Measurements from ENCODE around the gene SOCS6. TPM values are rescaled to one million over a fixed set of nuclear protein-coding genes. Genes with fewer than 3 reads are reported as not detected.

The SOCS6 gene
- total RNA-seq, 1 experiment from 2014 or later, result 15.5 TPM

DNA sequence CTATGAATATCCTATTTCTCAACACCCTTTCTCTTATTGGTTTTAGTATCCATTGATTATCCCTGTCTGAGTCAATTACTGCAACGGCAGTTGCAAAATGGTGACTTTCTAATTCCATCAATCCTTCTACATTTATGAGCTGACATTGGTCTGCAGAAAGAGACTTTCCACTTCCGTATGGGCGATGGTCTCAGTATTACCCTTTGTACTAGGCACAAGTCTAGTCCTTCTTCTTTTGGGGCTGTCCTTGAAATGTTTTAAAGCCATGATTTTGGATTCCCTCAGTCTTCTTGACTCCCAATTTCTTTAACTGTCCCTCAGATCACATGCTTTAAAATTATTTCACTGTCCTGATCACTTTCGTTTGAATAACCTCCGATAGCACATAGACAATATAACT is 32.7 kb upstream of the SOCS6 start:
- Histone ChIP-seq H3K9me3 (ENCODE audit: low read depth, low read length, poor library complexity, severe bottlenecking) (no peaks in the 10 kb centered on the region), H3K36me3 (ENCODE audit: insufficient read depth, low read length, poor library complexity, severe bottlenecking) (no peaks in the 10 kb centered on the region), H3K4me3 (ENCODE audit: low read depth, low read length, poor library complexity, severe bottlenecking) (no peak overlapping the region), H3K4me1 (ENCODE audit: insufficient read depth, low read length, poor library complexity, severe bottlenecking) (peaks cover 23% of the 10 kb centered on the region), H3K27ac (ENCODE audit: low read depth, low read length, poor library complexity, severe bottlenecking) (no peak overlapping the region), H3K27me3 (replicated peaks; ENCODE audit: insufficient read depth, low read depth, low read length, poor library complexity) (peaks cover 9% of the 10 kb centered on the region)
- TF ChIP-seq EZH2 (IDR thresholded peaks at IDR 0.05; ENCODE audit: borderline replicate concordance, low read depth, low read length, poor library complexity, severe bottlenecking), result no peak
- TF ChIP-seq, protein P1, sequence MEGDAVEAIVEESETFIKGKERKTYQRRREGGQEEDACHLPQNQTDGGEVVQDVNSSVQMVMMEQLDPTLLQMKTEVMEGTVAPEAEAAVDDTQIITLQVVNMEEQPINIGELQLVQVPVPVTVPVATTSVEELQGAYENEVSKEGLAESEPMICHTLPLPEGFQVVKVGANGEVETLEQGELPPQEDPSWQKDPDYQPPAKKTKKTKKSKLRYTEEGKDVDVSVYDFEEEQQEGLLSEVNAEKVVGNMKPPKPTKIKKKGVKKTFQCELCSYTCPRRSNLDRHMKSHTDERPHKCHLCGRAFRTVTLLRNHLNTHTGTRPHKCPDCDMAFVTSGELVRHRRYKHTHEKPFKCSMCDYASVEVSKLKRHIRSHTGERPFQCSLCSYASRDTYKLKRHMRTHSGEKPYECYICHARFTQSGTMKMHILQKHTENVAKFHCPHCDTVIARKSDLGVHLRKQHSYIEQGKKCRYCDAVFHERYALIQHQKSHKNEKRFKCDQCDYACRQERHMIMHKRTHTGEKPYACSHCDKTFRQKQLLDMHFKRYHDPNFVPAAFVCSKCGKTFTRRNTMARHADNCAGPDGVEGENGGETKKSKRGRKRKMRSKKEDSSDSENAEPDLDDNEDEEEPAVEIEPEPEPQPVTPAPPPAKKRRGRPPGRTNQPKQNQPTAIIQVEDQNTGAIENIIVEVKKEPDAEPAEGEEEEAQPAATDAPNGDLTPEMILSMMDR (conservative IDR thresholded peaks at IDR 0.05; ENCODE audit: low read depth, low read length), result no peak
- BruUV-seq (replicated peaks), result no TSS peak
- no peak for DNase-seq (ENCODE audit: low spot score)
- intact Hi-C loops (cut with micrococcal nuclease; ENCODE audit: unreplicated experiment), result no loop called here
- ChIA-PET POLR2A (ENCODE audit: low non-redundant PET) (no interaction called here), CTCF (no interaction called here)

DNA sequence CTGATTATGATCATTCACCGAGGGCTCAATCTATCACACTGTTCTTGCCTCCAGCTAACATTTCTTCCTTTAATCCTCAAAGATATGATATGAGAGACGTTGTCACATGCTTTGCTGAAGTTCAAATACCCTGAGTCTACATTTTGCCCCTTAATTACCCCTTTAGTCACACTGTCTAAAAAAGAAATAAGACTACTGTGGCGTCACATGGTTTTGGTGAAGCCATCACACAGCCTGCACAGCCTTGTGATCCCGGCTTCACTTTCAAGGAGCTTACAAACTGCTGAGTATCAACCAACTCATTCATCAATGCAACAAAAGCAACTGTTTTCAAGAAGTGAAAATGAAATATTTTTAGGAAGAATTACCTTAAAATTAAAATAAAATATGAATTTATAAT is 31.9 kb upstream of the SOCS6 start:
- ChIA-PET CTCF (no interaction called here), POLR2A (ENCODE audit: low non-redundant PET) (no interaction called here)
- no peaks in the 10 kb centered on the region for H3K36me3 ChIP-seq (ENCODE audit: insufficient read depth, low read length, poor library complexity, severe bottlenecking)
- no peak for TF ChIP-seq EZH2 (IDR thresholded peaks at IDR 0.05; ENCODE audit: borderline replicate concordance, low read depth, low read length, poor library complexity, severe bottlenecking)
- TF ChIP-seq, protein P1 (conservative IDR thresholded peaks at IDR 0.05; ENCODE audit: low read depth, low read length), result no peak
- DNase-seq (ENCODE audit: low spot score), result no peak
- peaks cover 9% of the 10 kb centered on the region for H3K27me3 ChIP-seq (replicated peaks; ENCODE audit: insufficient read depth, low read depth, low read length, poor library complexity)
- intact Hi-C loops (cut with micrococcal nuclease; ENCODE audit: unreplicated experiment), result no loop called here
- H3K9me3 ChIP-seq (ENCODE audit: low read depth, low read length, poor library complexity, severe bottlenecking), result no peaks in the 10 kb centered on the region
- BruUV-seq (replicated peaks), result no TSS peak
- H3K4me3 ChIP-seq (ENCODE audit: low read depth, low read length, poor library complexity, severe bottlenecking), result no peak overlapping the region
- peaks cover 23% of the 10 kb centered on the region for H3K4me1 ChIP-seq (ENCODE audit: insufficient read depth, low read length, poor library complexity, severe bottlenecking)
- no peak overlapping the region for H3K27ac ChIP-seq (ENCODE audit: low read depth, low read length, poor library complexity, severe bottlenecking)

- no peak for DNase-seq (ENCODE audit: low spot score)
- Histone ChIP-seq H3K27ac (ENCODE audit: low read depth, low read length, poor library complexity, severe bottlenecking) (no peak overlapping the region), H3K4me3 (ENCODE audit: low read depth, low read length, poor library complexity, severe bottlenecking) (no peak overlapping the region), H3K36me3 (ENCODE audit: insufficient read depth, low read length, poor library complexity, severe bottlenecking) (no peaks in the 10 kb centered on the region), H3K4me1 (ENCODE audit: insufficient read depth, low read length, poor library complexity, severe bottlenecking) (peaks cover 23% of the 10 kb centered on the region), H3K27me3 (replicated peaks; ENCODE audit: insufficient read depth, low read depth, low read length, poor library complexity) (peaks cover 9% of the 10 kb centered on the region), H3K9me3 (ENCODE audit: low read depth, low read length, poor library complexity, severe bottlenecking) (no peaks in the 10 kb centered on the region)
- intact Hi-C loops (cut with micrococcal nuclease; ENCODE audit: unreplicated experiment), result no loop called here
- BruUV-seq (replicated peaks), result no TSS peak
- POLR2A ChIA-PET (ENCODE audit: low non-redundant PET), result no interaction called here
- TF ChIP-seq, protein P1 (conservative IDR thresholded peaks at IDR 0.05; ENCODE audit: low read depth, low read length), result no peak
- no peak for TF ChIP-seq EZH2 (IDR thresholded peaks at IDR 0.05; ENCODE audit: borderline replicate concordance, low read depth, low read length, poor library complexity, severe bottlenecking)
- CTCF ChIA-PET, result no interaction called here
Observed at GRCh38 chr18:70258243-70258642, 30.6 kb upstream of the SOCS6 start.
